Inferior parietal cortex (tissue), 1 donor: ENCODE measurements around the gene RANBP3.
"Not testable (repeated sequence)": the region's sequence is repeated elsewhere in the genome, so short reads cannot be mapped to it uniquely, and the experiment has no call there.

Experiments
- DNase-seq: peaks from one replicate; pipeline ENCODE4 v3.0.0-alpha.2; 2016; ENCODE audit errors: extremely low spot score

RANBP3 gene

DNA sequence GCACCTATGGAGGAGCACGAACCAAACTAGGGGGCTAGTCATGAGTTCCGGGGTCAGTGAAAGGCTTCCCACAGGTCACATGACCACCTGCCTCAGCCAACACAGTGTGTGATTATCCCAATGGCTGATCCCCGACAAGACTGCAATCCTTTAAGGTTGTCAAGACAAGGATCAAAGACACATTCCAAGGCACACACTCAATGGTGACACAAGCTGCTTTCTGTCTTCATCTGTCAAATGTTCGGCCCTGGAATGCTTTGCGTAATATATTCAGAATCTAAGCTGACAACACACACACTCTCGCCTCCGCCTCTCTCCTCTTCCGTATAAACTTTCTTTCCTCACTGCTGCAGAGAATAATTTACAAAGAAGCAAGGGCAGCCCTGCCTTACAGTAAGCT, 11.7 kb downstream of the RANBP3 start:
- DNase-seq = no peak

DNA sequence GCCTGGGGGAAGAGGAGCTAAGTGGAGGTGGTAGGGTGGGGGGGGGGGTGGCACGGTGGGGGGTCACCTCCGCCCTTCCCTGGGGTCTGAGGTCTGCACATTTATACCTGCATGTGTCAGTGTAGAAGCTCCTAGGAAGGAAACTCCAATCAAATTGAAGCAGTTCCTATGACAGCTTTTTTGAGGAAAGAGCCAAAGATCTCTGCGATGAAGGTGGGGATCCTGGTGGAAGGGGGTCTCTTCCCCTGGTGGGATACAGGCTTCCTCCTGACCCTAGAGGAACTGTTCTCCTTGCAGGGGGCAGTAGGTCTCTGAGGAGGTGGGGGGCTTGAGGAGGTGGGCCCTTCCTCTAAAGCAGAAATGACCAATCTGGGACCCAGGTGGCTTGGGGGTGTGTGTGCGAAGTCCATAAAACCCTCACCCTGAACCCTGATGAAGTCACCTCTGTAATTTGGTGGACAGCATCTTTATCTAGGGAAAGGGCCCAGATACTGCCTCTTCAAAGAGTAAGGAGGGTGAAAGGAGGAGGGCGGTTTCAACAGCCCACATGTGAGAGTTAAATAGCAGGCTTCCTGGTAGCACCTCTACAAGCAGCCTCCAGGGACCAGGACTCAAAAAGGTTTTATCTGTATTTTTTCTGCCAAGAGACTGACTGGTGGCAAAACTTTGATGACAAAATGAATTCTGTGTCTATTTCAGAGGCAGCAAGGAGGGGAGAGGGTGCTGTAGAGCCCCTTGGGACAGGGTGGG, 12.9 kb downstream of the RANBP3 start:
- DNase-seq = no peak

DNA sequence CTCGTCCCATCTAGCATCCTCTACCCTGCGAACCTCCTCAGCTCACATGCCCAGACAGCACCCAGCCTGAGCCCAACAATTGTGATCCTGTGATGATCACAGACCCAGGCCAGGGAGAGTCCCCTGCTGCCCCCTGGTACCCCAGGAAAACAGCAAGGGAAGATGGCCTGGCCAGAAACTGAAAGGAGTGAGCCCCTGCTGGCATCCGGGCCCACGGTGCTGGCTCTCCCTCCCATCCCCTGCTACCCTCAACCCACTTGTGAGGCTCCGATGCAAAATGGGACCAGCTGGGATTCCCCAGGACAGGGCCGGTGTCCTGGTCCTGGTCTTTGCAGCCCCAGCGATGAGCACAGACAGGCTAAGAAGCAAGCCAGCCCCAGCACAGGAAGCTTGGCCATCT, 14.1 kb downstream of the RANBP3 start:
- DNase-seq = no peak

DNA sequence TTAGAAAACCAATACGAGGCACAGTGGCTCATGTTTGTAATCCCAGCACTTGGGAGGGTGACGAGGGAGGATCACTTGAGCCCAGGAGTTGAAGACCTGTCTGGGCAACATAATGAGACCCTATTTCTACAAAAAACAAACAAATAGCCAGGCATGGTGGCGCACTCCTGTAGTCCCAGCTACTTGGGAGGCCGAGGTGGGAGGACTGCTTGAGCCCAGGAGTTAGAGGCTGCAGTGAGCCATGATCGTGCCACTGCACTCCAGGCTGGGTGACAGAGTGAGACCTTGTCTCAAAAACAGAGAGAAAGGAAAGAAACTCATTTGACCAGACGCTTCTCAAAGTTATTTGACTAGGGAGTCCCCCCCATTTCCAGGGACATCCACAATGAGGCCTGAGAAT, 14.7 kb downstream of the RANBP3 start:
- not testable (repeated sequence) for DNase-seq

DNA sequence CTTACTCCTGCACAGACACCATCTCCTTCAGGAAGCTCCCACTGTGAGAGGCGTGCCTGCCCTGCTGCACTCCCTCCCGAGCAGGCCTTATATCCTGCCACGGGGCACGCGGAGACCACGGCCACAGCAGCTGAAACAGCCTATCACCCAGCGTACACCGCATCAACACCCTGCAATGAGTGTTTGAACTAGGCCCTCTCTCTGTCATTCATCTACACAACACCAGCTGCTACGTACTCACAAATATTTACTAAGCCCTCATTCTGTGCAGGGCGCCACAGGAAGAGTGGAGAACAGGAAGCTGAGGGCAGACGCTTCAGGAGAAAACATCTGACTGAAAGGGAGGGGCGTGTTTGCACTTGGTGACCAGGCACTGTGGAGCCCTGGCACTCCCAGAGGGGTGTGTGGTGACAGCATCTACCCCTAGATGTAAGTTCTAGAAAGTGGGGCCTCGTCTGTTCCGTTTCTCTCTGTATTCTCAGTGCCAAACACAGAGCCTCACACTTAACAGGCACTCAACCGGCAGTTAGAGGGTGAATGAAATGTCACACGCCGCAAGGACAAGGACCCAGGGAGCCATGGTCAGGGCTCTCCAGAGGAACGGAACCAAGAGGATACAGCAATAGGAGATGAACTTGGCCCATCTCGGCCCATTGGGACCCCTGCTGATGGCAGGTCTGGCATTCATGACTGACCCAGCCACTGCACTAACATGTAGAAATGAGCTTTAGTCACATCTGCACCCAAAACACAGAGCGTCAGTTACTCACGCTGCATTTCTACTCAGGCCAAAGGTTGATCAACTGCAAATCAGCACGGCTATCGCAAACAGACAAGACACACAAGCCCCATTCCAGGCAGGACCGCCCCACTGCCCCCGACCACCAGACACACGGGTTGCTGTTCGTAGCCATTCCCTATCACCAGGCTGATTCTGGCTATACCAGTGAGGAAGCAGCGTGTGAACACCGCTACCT, 15.7 kb downstream of the RANBP3 start:
- DNase-seq = no peak

DNA sequence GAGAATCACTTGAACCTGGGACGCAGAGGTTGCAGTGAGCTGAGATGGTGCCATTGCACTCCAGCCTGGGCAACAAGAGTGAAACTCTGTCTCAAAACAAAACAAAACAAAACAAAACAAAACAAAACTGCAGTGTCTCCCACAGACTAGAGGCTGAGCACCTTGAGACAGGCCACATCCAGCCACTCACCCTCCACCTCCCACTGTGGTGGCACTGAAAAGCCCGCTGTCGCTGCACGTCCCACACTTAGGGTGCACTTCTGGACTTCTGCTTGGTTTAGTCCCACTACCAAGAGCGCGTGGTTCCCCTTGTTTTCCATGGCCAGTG, 16.3 kb downstream of the RANBP3 start:
- not testable (repeated sequence) for DNase-seq

DNA sequence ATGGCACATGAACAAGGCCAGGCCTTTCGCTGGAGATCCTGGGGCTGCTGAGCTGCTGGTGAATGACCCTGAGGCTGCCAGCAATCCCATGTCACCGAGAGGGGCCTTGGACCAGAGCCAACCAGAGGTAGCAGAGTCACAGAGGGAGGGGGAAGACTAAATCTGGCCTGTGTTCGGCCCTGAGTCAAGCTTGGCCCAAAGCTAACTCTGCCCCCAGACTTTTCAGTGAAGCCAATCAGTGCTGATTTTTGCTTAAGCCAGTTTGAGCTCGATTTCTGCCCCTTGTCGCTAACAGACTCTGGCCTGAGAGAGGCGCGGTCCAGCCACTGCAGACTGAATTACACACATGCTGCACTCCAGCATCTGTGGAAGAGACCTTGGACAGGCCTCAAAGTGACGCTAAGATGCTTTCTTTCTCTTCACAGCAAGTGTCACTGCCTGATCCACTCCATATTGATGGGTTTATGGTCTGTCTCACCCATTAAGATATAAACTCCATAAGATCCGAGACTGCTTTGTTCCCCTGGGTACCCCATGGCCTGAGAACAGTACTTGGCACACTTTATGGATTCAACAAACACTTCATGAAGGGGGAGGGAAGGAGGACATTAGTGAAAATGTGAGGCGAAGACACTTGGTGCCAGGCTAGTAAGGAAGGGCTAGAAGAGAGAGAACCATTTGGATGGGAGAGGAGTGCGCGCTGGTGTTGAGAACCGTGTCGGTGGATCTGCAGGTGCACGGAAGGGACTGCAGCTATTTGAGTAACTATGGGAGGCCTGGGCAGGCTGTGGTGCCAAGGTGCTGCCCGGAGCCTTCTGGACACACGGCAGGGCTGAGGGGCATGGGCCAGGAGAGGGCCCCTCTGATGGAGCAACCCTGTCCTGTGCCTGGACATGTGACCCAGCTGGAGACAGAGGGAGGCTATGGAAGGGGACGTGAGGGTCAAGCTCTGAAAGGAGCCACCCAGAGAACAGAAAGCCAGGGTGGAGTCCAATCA, 17.6 kb downstream of the RANBP3 start:
- DNase-seq = no peak

DNA sequence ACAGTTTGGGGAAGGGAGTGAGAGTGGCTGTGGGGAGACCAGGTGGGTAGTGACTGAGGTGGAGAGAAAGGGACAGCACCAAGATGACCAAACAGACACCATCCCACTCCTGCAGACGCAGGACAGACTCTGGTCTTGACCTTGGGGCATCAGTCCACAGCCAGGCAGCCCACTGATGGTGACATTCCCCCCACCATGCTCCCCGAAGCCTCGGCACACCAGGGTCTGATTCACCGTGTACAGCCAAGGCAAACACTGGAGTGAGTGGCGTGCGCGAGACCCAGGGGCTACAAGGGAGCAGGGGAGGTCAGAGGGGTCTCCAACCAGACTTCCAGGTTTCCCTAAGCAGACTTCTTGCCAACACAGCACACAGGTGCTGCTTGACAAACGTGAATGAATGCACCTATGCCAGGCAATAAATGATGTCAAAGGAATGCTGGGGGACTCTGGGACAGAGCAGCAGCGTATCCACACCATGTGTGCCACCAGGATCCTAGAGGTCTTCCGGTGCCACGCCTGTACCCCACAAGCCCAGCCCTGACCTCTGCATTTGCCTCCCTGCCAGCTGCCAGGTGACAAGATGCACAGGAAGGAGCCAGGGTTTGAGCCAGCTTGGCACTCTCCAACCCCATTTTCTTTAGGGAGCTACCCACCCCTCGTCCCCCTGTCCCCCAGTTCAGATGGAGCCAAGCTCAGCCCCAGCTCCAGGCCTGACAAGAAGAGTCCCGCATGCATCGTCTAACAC, 18.5 kb downstream of the RANBP3 start:
- DNase-seq = no peak

DNA sequence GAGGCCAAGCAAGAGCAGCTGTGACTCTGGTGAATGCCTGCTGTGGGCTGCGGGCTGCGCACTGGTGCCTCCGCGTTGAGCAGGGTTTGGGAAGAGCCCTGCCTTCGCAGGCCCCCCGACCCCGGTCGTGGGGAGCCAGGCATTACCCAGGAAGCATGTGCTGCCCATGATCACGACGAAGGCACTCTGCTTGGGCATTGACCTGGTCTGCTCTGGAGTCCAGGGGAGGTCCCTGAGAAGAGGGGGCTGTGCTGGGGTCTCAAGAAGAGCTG, 19.2 kb downstream of the RANBP3 start:
- no peak for DNase-seq

DNA sequence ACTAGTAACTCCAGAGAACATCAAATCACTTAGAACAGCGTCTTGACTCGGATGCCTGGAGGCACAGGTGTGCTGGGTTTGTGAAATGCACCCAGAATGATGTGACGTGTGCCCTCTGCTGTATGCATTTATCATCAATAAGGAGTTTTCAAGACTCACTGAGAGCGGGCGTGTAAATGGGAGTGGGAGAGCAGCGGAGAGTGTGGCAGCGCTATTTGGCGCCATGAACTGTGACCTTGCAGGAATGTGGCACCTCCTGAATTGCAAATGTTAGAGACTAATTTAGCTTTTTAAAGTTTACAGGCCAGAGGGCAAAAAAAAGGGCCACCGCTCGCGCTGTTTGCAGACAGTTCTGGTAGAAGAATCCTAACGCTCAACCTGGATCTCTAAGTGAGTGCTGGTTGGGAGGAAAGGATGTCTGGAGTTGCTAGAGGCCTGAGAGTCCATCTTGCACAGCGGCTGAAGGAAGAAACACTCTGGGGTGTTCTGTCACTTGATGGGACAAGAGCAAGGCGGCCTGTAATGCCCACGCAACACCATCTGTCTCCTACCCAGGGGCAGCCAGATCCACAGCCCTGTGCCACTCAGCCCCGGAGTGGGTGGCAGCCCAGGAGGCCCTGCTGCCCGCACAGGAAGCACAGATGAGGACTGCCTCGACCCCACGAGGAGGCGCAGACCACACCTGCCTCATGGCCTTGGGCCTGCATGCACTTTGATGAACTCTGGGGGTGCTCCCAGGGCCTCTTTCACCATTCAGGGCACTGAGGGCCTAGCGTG, 19.7 kb downstream of the RANBP3 start:
- DNase-seq = no peak

DNA sequence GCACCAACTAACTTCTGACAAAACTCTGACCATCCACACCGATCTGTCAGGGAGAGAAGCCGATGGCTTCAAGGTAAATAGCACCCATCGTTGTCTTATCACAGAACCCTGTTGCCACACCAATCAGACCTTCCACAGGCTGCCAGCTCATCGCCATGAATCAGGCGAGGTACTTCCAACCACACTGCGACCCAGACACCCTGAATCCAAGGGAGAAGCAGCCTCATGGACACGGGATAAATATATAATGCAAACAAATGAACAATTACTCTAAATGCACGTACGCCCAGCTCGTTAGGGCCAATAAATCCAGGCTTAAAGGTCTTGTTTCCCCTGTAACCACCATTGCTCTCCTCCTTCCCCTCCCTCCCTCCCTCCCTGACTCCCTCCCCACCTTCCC, 20.8 kb downstream of the RANBP3 start:
- no peak for DNase-seq

DNA sequence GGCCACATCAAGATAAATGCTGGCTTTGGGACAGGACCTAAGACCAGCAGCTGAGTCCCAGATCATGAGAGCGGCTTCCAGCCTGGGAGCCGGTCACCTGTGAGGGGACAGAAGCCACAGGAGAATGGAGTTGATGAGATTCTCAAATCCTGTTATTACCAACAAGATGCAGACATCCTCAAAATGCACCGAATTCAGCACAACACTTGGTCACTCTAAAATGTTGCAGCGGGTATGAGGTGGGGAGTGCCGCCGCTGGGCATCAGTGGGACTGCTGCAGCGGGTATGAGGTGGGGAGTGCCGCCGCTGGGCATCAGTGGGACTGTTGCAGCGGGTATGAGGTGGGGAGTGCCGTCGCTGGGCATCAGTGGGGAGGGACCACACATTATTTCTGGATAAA, 21.2 kb downstream of the RANBP3 start:
- DNase-seq = no peak

DNA sequence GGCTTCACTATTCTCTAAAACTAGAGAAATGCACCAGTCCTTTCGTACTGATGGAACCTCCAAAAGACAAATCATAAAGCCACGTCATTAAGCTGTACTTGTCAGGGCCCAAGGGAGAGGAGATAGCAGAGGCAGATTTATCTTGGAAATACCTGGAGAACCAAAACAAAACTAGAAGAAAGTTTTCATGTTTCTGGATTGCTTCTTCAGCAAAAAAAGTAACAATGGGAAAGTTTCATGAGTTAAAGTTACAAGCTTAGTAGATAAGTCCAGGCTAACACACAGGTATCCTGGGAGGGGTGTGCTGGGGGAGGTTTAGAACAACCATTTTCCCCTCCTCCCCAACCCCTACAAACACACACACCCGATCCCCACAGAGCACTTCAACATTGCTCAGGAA, 21.6 kb downstream of the RANBP3 start:
- no peak for DNase-seq

DNA sequence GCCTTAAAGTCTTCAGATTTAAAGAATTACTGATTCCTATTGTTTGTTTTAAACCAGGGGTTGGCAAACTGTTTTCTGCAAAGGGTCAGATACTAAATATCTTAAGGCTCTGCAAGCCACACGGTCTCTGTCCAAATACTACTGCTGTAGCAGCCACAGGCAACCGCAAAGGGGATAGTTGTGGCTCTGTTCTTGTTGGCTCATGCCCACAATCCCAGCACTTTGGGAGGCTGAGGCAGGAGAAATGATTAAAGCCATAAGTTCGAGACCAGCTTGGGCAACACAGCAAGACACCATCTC, 22.4 kb downstream of the RANBP3 start:
- no peak for DNase-seq

DNA sequence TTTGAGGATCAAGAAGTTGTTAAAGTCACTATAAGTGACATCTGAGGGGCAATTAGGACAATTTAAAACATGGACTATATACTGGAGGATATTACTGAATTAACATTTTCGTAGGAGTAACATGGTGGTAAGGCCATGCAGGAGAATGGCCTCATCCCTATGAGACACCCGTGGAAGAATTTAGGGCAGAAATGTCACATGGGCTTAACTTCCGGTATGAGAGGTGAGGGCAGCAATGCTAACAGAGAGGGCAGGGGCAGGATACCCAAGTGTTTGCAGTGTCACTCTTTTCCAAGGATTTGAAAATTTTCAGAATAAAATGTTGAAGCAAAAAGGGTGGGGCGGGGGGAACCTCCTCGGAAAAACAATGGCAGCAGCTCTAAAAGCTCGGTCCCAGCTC, 23.6 kb downstream of the RANBP3 start:
- DNase-seq = no peak

DNA sequence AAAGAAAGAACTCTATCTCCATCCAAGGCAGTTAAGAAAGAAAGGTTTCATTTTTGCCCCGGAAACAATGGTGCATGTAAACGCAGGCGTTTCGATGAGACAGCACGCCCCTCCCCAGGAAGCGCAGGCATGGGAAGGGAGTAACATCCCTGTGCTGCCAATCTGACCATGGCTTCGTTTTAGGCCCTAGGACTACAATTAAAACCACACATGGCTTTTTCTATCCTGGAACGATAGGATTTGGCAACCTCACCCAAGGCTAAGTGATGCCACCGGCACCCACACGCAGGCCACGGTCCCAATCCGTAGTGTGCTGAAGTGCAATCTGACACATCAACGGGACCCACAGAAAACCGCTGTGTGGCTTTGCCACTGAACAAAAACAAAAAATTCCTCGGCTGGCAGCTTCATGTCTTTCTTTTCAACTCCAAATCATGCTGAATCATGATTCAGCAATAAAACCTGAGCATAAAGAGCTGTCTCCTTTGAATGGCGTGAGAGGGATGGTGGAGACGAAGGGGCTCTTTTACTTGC, 24.2 kb downstream of the RANBP3 start:
- DNase-seq = no peak

DNA sequence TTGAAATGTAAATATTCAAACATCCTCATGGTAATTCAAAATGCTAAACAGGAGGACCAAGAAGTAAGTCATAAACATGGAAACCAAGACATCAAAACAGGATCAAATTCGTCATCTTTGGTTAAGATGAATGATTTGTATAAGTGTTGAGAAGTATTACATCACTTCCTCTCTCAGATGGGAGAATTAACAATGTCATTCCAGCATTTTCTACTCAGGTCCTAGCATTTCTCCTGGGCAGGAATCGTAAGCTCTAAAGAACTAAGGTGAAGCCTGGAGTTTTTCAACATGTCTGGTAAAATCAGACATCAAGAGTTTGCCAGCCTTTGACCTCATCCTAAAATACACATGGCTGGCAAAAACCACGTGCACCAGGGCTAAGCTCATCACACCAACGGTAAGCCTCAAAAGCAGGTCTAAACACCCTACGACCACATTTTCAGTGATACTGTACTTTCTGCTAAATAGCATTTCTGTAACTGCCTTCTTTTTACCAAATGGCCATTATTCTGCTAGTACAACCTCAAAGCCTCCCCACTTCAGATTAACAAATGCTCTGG, 24.8 kb downstream of the RANBP3 start:
- no peak for DNase-seq

DNA sequence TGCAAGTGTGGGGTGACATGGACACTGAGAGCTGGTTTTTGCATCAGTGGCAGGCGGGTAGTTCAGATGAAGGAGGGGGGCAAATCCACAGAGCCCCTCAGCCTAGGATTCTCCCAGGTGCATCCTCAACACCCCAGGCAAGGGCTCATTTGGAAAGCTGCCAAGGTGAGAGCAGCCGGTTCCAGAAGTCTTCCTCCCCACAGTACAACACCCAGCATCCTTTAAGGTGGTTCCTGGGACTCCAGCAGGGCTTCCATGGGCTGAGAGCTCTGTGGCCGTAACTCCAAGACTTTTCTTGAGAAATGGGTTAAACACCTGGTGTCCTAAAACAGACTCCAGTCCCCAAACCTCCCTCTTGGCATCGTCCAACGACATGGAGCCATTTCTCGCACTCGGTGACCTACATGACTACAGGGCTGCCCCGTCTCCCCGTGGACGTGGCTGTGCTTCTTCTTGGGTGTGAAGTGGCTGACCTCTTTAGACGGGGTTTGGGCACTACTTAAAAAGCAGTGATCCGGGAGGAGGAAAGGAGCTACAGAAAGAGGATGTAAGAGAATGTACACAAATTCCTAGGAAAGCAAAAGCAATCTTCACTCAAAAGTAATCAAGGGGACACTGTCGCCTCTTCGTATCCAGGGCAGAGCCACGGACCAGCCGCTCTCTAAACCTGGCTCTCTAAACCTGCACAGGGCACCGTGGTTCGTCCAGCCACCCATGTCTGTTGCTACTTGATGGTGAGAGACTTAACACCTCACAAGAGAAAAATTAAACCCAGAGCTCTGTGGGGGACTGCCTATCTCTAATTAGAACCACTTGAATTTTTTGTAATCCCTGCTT, 25.5 kb downstream of the RANBP3 start:
- no peak for DNase-seq

DNA sequence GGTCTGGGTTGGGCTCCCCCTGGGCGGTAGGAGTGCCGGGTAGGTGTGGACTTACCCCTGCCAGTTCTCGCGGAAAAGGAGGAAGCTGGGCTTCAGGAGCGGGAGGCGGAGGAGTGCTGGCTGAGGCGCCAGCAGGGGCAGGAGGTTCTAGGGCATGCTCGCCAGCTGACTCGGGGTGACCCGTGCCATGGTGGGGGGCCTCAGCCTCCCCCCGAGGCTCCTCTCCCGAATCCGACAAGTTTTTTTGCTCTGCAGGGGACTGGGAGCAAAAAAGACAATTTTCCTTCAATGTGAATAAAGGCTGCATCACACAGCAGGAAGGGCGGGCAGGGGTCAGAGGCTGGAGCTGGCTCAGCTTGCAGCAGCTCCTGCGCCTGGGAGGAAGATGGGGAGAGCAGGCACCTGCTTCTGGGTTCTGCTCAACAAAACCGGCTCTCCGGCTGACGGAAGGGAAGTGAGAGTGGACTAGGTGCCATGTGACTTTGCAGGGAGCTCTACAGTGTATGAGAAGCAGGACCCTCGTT, 26.5 kb downstream of the RANBP3 start:
- no peak for DNase-seq
